Measurements from ENCODE around the gene TNIK. TPM values are rescaled to one million over a fixed set of nuclear protein-coding genes. Genes with fewer than 3 reads are reported as not detected.

Gene TNIK
- total and polyA plus RNA-seq, 2 of the 4 experiments (the other 2 are of a cell fraction) = 3.4 to 6.3 TPM

GRCh38 chr3:171391432-171391831 lies 68.8 kb downstream of the TNIK start:
- Histone ChIP-seq H3K9me3 (ENCODE audit: control insufficient read depth, insufficient read depth, low read length) (no peaks in the 10 kb centered on the region), H4K20me1 (ENCODE audit: insufficient read depth, low read length) (no peaks in the 10 kb centered on the region), H3K4me2 (ENCODE audit: low read depth, low read length) (no peak overlapping the region), H3K4me3 (ENCODE audit: insufficient read depth, low read depth, low read length) (no peak overlapping the region), H2AFZ (replicated peaks; ENCODE audit: low read length, poor library complexity) (no peak overlapping the region), H2BK20ac (ENCODE audit: low read depth, low read length) (no peak overlapping the region), H3K23ac (ENCODE audit: low read depth, low read length) (no peak overlapping the region), H4K91ac (ENCODE audit: insufficient read depth, low read depth, low read length) (no peak overlapping the region), H3K4me1 (ENCODE audit: control insufficient read depth, insufficient read depth, low read length) (peaks cover 2% of the 10 kb centered on the region; the same call in 1 of the 2 replicates), H3K9ac (ENCODE audit: low read depth, low read length) (no peak overlapping the region), H2AK5ac (ENCODE audit: low read depth, low read length) (no peak overlapping the region), H3K27me3 (ENCODE audit: control insufficient read depth, insufficient read depth, low read length) (no peaks in the 10 kb centered on the region), H3K14ac (replicated peaks; ENCODE audit: low read depth, low read length) (no peak overlapping the region), H3K79me1 (ENCODE audit: low read depth in 1 of 2, low read length in 2 of 2) (no peaks in the 10 kb centered on the region; a peak in 1 of 4 replicates), H3K36me3 (ENCODE audit: control insufficient read depth, insufficient read depth, low read length) (no peaks in the 10 kb centered on the region), H2BK5ac (ENCODE audit: low read depth, low read length, poor library complexity, severe bottlenecking) (no peak overlapping the region), H3K18ac (ENCODE audit: low read depth, low read length) (no peak overlapping the region), H4K5ac (ENCODE audit: low read depth, low read length) (no peak overlapping the region), H2BK15ac (ENCODE audit: low read depth, low read length) (no peak overlapping the region), H4K8ac (ENCODE audit: low read depth in 2 of 2, low read length in 2 of 2) (no peak overlapping the region), H3K9me1 (ENCODE audit: insufficient read depth, low read length) (peaks cover 3% of the 10 kb centered on the region; the same call in 1 of the 2 replicates), H3K27ac (ENCODE audit: insufficient read depth, low read length) (no peak overlapping the region), H2BK120ac (ENCODE audit: low read depth, low read length) (no peak overlapping the region), H2AK9ac (replicated peaks; ENCODE audit: low read depth, low read length, poor library complexity) (no peak overlapping the region), H3K56ac (ENCODE audit: extremely low read depth, insufficient read depth, low read length) (no peak overlapping the region), H3K4ac (ENCODE audit: low read depth, low read length) (no peak overlapping the region)
- BruUV-seq (replicated peaks) = no TSS peak
- CTCF ChIA-PET = interaction anchor here (1.4 kb wide), 1 partner anchor 10 kb away, joined by 3 read pairs; no protein-coding TSS in a partner anchor
- DNase-seq (no peak), ATAC-seq (ENCODE audit: low read depth) (no peak)
- dilution Hi-C loops (cut with HindIII; ENCODE audit: low sequenced_read_pairs, unreplicated experiment) = no loop called here
- no peak for TF ChIP-seq CTCF (conservative IDR thresholded peaks at IDR 0.05; ENCODE audit: low read depth, low read length)
- TF ChIP-seq BHLHE40 (IDR thresholded peaks at IDR 0.05; ENCODE audit: low read depth, low read length) = no peak
- no peak for TF ChIP-seq RAD21 (IDR thresholded peaks at IDR 0.05; ENCODE audit: low read length)
- no peak for TF ChIP-seq SMC3 (IDR thresholded peaks at IDR 0.05; ENCODE audit: low read depth, low read length)
- no peak for TF ChIP-seq POLR2A (IDR thresholded peaks at IDR 0.05; ENCODE audit: low read depth, low read length)
- TF ChIP-seq CEBPB (IDR thresholded peaks at IDR 0.05; ENCODE audit: low read depth, low read length) = no peak
- TF ChIP-seq MXI1 (IDR thresholded peaks at IDR 0.05; ENCODE audit: borderline replicate concordance, low read depth, low read length) = no peak
- TF ChIP-seq MAZ (IDR thresholded peaks at IDR 0.05; ENCODE audit: borderline replicate concordance, low read depth, low read length) = no peak
- no peak for TF ChIP-seq USF2 (IDR thresholded peaks at IDR 0.05; ENCODE audit: low read depth, low read length)
- TF ChIP-seq ELK1 (IDR thresholded peaks at IDR 0.05; ENCODE audit: borderline replicate concordance, low read depth, low read length) = no peak
- no peak for TF ChIP-seq RFX5 (IDR thresholded peaks at IDR 0.05; ENCODE audit: low read depth, low read length)
- no peak for TF ChIP-seq NFE2L2 (IDR thresholded peaks at IDR 0.05; ENCODE audit: low read depth, low read length)
- no peak for TF ChIP-seq FOS (IDR thresholded peaks at IDR 0.05; ENCODE audit: low read depth, low read length)
- intact Hi-C loops (cut with micrococcal nuclease) = no loop called here
- in situ Hi-C loops (cut with MboI; ENCODE audit: low sequenced_read_pairs) = no loop called here
- POLR2A ChIA-PET (ENCODE audit: unreplicated experiment) = no interaction called here

Data from IMR-90 (cell line).